ENCODE results near the gene DHPS.
"Not testable (repeated sequence)": the region's sequence is repeated elsewhere in the genome, so short reads cannot be mapped to it uniquely, and the experiment has no call there.

The DHPS gene

GRCh38 chr19:12698138-12698537, 16.5 kb upstream of the DHPS start:
- H3K27me3 Mint-ChIP-seq (ENCODE audit: low read depth, poor library complexity) = peaks cover 4% of the 10 kb centered on the region
- no peaks in the 10 kb centered on the region for H3K9me3 Mint-ChIP-seq
- H3K36me3 Mint-ChIP-seq (ENCODE audit: low read depth) = peaks cover 40% of the 10 kb centered on the region
- no peak overlapping the region for H3K27ac Mint-ChIP-seq
- DNase-seq = no peak
- peak overlapping the region; percentile 80 for H3K4me3 Mint-ChIP-seq
- no peak for TF ChIP-seq CTCF (IDR thresholded peaks at IDR 0.05)
- H3K4me1 Mint-ChIP-seq = peaks cover 40% of the 10 kb centered on the region

GRCh38 chr19:12697425-12697824, 15.7 kb upstream of the DHPS start:
- H3K27ac Mint-ChIP-seq; H3K27me3 Mint-ChIP-seq (ENCODE audit: low read depth, poor library complexity); DNase-seq; H3K9me3 Mint-ChIP-seq: not testable (repeated sequence)
- Mint-ChIP-seq H3K4me3 (peak overlapping the region; percentile 93), H3K4me1 (peaks cover 35% of the 10 kb centered on the region), H3K36me3 (ENCODE audit: low read depth) (peaks cover 33% of the 10 kb centered on the region)

GRCh38 chr19:12696366-12697335, 15.0 kb upstream of the DHPS start, which contains the start of gene FBXW9:
Gene FBXW9 (minus strand): TSS chr19:12696631. CDS start chr19:12696581, 50 bp downstream.
- peak; percentile 99 for DNase-seq
- peak within 1 kb of the TSS; percentile 99 for H3K27ac Mint-ChIP-seq
- H3K27me3 Mint-ChIP-seq (ENCODE audit: low read depth, poor library complexity) = peaks cover 6% of the 10 kb centered on the region
- H3K4me3 Mint-ChIP-seq = peak within 1 kb of the TSS; percentile 93
- peaks cover 35% of the 10 kb centered on the region for H3K4me1 Mint-ChIP-seq
- TF ChIP-seq CTCF (IDR thresholded peaks at IDR 0.05) = no peak
- no peaks in the 10 kb centered on the region for H3K9me3 Mint-ChIP-seq
- H3K36me3 Mint-ChIP-seq (ENCODE audit: low read depth) = peaks cover 28% of the 10 kb centered on the region

- Mint-ChIP-seq H3K27ac (no peak overlapping the region), H3K4me3 (peak overlapping the region; percentile 93), H3K4me1 (peaks cover 28% of the 10 kb centered on the region), H3K36me3 (ENCODE audit: low read depth) (peaks cover 23% of the 10 kb centered on the region), H3K27me3 (ENCODE audit: low read depth, poor library complexity) (peaks cover 3% of the 10 kb centered on the region), H3K9me3 (no peaks in the 10 kb centered on the region)
- no peak for DNase-seq
- TF ChIP-seq CTCF (IDR thresholded peaks at IDR 0.05) = no peak
Measured at GRCh38 chr19:12695997-12696365, 14.3 kb upstream of the DHPS start.

GRCh38 chr19:12695514-12695913, 13.8 kb upstream of the DHPS start:
- Mint-ChIP-seq H3K36me3 (ENCODE audit: low read depth) (peaks cover 19% of the 10 kb centered on the region), H3K4me3 (peak overlapping the region; percentile 93), H3K4me1 (peaks cover 24% of the 10 kb centered on the region), H3K27ac (no peak overlapping the region), H3K27me3 (ENCODE audit: low read depth, poor library complexity) (peaks cover 3% of the 10 kb centered on the region), H3K9me3 (no peaks in the 10 kb centered on the region)
- no peak for TF ChIP-seq CTCF (IDR thresholded peaks at IDR 0.05)
- no peak for DNase-seq

- Mint-ChIP-seq H3K4me1 (peaks cover 22% of the 10 kb centered on the region), H3K27ac (no peak overlapping the region), H3K36me3 (ENCODE audit: low read depth) (peaks cover 16% of the 10 kb centered on the region), H3K27me3 (ENCODE audit: low read depth, poor library complexity) (peaks cover 3% of the 10 kb centered on the region), H3K9me3 (no peaks in the 10 kb centered on the region), H3K4me3 (peak overlapping the region; percentile 93)
- no peak for DNase-seq
- no peak for TF ChIP-seq CTCF (IDR thresholded peaks at IDR 0.05)
Measured at GRCh38 chr19:12695096-12695495, 13.4 kb upstream of the DHPS start.

Measured in nephron progenitor cell (in vitro differentiated cells).